ENCODE results near the gene LRRC63.

- TF ChIP-seq ELK1 (IDR thresholded peaks at IDR 0.05; ENCODE audit: borderline replicate concordance, low read depth, low read length) (no peak), CEBPB (IDR thresholded peaks at IDR 0.05; ENCODE audit: low read depth, low read length) (no peak), CTCF (conservative IDR thresholded peaks at IDR 0.05; ENCODE audit: low read depth, low read length) (no peak), USF2 (IDR thresholded peaks at IDR 0.05; ENCODE audit: low read depth, low read length) (no peak), POLR2A (IDR thresholded peaks at IDR 0.05; ENCODE audit: low read depth, low read length) (no peak), MAZ (IDR thresholded peaks at IDR 0.05; ENCODE audit: borderline replicate concordance, low read depth, low read length) (no peak), BHLHE40 (IDR thresholded peaks at IDR 0.05; ENCODE audit: low read depth, low read length) (no peak), RAD21 (IDR thresholded peaks at IDR 0.05; ENCODE audit: low read length) (no peak)
Observed at GRCh38 chr13:46313432-46314257, 101.9 kb downstream of the LRRC63 start.
